Measurements from ENCODE around the gene PRADC1. TPM values are rescaled to one million over a fixed set of nuclear protein-coding genes. Genes with fewer than 3 reads are reported as not detected.

Gene PRADC1
- total and polyA plus RNA-seq, 9 of the 15 experiments (the other 6 are each of a cell fraction or from before 2014, with no cell fraction given): 7.3 to 47.4 (median 34.2) TPM

- no peak for TF ChIP-seq ZNF445 (CRISPR knock-in tag; IDR thresholded peaks at IDR 0.05; ENCODE audit: low read depth)
- no peak for TF ChIP-seq DNMT1 (IDR thresholded peaks at IDR 0.05)
Observed at GRCh38 chr2:73258913-73259215, 25.8 kb upstream of the PRADC1 start (continued).

GRCh38 chr2:73258186-73258912, 25.3 kb upstream of the PRADC1 start:
- H3K79me2 ChIP-seq (ENCODE audit: control insufficient read depth, insufficient read depth, low read length): no peaks in the 10 kb centered on the region
- no peaks in the 10 kb centered on the region for H3K27me3 ChIP-seq (ENCODE audit: control insufficient read depth in 2 of 2, insufficient read depth in 2 of 2, low read length in 2 of 2)
- FAIRE-seq: no peak
- no peak for ATAC-seq
- H3K9me1 ChIP-seq (ENCODE audit: control insufficient read depth, insufficient read depth, low read length): no peaks in the 10 kb centered on the region
- peaks cover 17% of the 10 kb centered on the region; the same call in 2 of the 3 replicates for H3K36me3 ChIP-seq (ENCODE audit: control insufficient read depth, insufficient read depth, low read length)
- no peaks in the 10 kb centered on the region for H3K9me3 ChIP-seq (replicated peaks; ENCODE audit: control insufficient read depth, insufficient read depth, low read depth, low read length)
- H3K4me2 ChIP-seq (ENCODE audit: insufficient read depth, low read length): no peak overlapping the region
- no peak overlapping the region for H2AFZ ChIP-seq (ENCODE audit: low read depth, low read length)
- no peak overlapping the region for H3K4me3 ChIP-seq
- WGBS (ENCODE audit: insufficient coverage, low coverage, missing lambda C conversion rate): 49% methylated on average over 7 of the region's 8 CpGs
- peaks cover 2 to 19% of the 10 kb centered on the region in 2 experiments; a peak in 3 of 5 replicates for H3K4me1 ChIP-seq (replicated peaks in 1 of 2; ENCODE audit: control insufficient read depth in 2 of 2, insufficient read depth in 2 of 2, low read length in 2 of 2)
- intact Hi-C loops (cut with micrococcal nuclease): loop anchor here (5.0 to 10.0 kb wide), 2 partner anchors 81 to 274 kb away; no protein-coding TSS in a partner anchor
- ChIA-PET POLR2A (interaction anchor here (0.6 to 1.8 kb wide), 5 partner anchors 11 to 137 kb away, joined by 3 to 8 read pairs (median 3); no protein-coding TSS in a partner anchor), CTCF (ENCODE audit: low intra/inter-chr PET ratio) (no interaction called here)
- DNase-seq (ENCODE audit: extremely low read depth in 1 of 4, low spot score in 3 of 4): no peak
- BruUV-seq (replicated peaks): no TSS peak
- H4K20me1 ChIP-seq (replicated peaks; ENCODE audit: control insufficient read depth, insufficient read depth, low read length): peaks cover 6% of the 10 kb centered on the region; the same call in 1 of the 2 replicates
- no peak overlapping the region for H3K27ac ChIP-seq (ENCODE audit: extremely low read depth, low read depth, low read length)
- peak overlapping the region in 1 of 2 experiments; percentile 13; a peak in 1 of 4 replicates for H3K9ac ChIP-seq (ENCODE audit: insufficient read depth in 1 of 2, low read depth in 2 of 2, low read length in 2 of 2)
- in situ Hi-C loops (cut with MboI): no loop called here
- TF ChIP-seq FOXK2 (conservative IDR thresholded peaks at IDR 0.05 in 1 of 2, IDR thresholded peaks at IDR 0.05 in 1 of 2; ENCODE audit: low read depth in 2 of 2) (no peak), ZNF408 (CRISPR knock-in tag; IDR thresholded peaks at IDR 0.05; ENCODE audit: low read depth) (no peak), MITF (IDR thresholded peaks at IDR 0.05) (no peak), PHF21A (IDR thresholded peaks at IDR 0.05; ENCODE audit: borderline replicate concordance, low read depth) (no peak), ETV6 (IDR thresholded peaks at IDR 0.05; ENCODE audit: borderline replicate concordance in 1 of 2, low read depth in 2 of 2, low read length in 1 of 2) (no peak), ETV6 (CRISPR knock-in tag; IDR thresholded peaks at IDR 0.05; ENCODE audit: borderline replicate concordance) (no peak), PHTF2 (CRISPR knock-in tag; IDR thresholded peaks at IDR 0.05) (no peak), RHOXF2B (CRISPR knock-in tag; conservative IDR thresholded peaks at IDR 0.05) (no peak), ZNF785 (CRISPR knock-in tag; IDR thresholded peaks at IDR 0.05) (no peak), HNRNPH1 (optimal IDR thresholded peaks at IDR 0.05; ENCODE audit: low read depth, low read length) (no peak), ZNF3 (CRISPR knock-in tag; IDR thresholded peaks at IDR 0.05) (no peak), HMG20A (CRISPR knock-in tag; conservative IDR thresholded peaks at IDR 0.05) (no peak), XRCC3 (IDR thresholded peaks at IDR 0.05) (no peak), ZNF551 (CRISPR knock-in tag; IDR thresholded peaks at IDR 0.05) (no peak), TFAP4 (CRISPR knock-in tag; IDR thresholded peaks at IDR 0.05; ENCODE audit: borderline replicate concordance) (no peak), SIN3B (IDR thresholded peaks at IDR 0.05; ENCODE audit: low read depth) (no peak), ETV1 (tag; conservative IDR thresholded peaks at IDR 0.05; ENCODE audit: low read depth) (no peak), ARID1B (IDR thresholded peaks at IDR 0.05) (no peak)

Data from K562 (cell line).